GM19328 (cell line): ENCODE measurements around the gene SNAPC2.
"Not testable (repeated sequence)": the region's sequence is repeated elsewhere in the genome, so short reads cannot be mapped to it uniquely, and the experiment has no call there.

Experiments
- ATAC-seq: cut with Tn5 transposase; IDR thresholded peaks from one replicate; pipeline ENCODE4 v1.9.1; 2021; ENCODE audit warnings: mild to moderate bottlenecking, moderate library complexity; ENCODE audit not compliant: unreplicated experiment

SNAPC2 gene

DNA sequence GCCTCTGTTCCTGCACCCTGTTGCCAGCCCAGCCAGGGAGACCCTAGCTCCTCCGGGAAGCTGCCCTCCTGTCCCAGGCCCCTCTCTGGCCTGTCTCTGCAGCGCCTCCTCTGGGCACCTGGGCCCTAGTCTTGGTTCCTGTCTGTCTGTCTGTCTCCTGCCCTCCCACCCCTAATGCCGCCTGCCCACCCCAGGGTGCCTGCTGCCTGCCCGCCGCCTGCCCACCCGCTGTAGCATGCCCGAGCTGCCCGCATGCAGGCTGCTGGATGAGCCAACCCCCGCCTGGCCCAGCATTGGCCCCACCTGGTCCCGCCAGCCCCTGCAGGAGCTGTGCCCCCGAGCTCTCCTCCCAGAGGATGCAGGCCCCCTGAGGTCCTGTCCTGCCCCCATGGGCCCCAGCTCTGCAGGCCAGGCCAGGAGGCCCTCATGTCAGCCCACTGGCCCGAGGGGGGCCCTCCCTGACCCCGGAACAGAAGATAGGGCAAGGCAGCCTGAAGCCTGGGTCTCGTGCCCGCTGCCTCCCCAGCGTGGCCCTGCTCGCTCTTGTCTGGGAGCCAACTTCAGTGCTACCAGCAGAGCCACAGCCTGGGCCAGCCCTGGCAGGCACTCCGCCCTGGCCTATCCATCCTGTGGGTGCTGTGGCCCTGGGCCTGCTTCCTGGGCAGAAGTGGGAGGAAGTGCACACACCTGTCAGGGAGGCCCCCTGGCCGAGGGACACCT, 11.2 kb upstream of the SNAPC2 start:
- ATAC-seq, result no peak

DNA sequence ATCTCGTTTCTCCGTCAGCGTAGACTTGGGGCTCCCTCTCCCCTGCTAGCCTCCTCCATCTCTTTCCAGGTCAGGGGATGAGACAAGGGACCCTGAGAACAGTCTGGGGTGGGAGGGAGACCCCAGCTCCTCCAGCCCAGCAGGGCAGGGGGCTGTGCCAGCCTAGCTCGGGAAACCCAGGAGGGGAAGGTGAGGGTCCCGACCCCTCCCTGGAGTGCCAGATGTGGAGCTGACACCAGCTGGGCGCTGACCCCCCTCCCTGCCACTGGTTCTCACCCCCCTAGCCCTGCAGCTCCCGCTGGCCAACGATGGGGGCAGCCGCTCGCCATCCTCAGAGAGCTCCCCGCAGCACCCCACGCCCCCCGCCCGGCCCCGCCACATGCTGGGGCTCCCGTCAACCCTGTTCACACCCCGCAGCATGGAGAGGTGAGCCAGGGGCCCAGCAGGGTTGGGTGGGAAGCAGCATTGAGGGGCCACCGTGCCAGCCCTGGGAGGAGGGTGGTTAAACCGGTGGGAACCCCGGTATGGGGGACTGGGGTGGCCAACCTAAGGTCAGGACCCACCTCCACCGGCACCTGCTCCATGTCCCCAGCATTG, 10.6 kb upstream of the SNAPC2 start:
- no peak for ATAC-seq

DNA sequence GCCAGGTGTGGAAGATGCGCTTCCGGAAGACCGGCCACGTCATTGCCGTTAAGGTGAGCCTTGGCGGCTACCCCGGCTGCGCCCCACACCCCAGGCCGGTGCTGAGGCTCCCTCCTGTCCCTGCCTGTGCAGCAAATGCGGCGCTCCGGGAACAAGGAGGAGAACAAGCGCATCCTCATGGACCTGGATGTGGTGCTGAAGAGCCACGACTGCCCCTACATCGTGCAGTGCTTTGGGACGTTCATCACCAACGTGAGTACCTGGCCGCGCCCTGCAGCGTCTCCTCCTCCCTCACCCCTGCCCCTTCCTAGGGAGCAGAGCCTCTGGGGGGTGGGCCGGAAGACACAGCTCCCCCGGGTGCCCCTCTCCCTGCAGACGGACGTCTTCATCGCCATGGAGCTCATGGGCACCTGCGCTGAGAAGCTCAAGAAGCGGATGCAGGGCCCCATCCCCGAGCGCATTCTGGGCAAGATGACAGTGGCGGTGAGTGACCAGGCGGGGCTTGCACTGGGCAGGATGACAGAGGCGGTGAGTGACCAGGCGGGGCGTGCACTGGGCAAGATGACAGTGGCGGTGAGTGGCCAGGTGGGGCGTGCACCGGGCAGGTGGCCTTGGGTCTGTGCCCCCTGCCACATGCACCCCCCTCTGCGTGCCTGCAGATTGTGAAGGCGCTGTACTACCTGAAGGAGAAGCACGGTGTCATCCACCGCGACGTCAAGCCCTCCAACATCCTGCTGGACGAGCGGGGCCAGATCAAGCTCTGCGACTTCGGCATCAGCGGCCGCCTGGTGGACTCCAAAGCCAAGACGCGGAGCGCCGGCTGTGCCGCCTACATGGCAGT, 9.6 kb upstream of the SNAPC2 start:
- no peak for ATAC-seq

DNA sequence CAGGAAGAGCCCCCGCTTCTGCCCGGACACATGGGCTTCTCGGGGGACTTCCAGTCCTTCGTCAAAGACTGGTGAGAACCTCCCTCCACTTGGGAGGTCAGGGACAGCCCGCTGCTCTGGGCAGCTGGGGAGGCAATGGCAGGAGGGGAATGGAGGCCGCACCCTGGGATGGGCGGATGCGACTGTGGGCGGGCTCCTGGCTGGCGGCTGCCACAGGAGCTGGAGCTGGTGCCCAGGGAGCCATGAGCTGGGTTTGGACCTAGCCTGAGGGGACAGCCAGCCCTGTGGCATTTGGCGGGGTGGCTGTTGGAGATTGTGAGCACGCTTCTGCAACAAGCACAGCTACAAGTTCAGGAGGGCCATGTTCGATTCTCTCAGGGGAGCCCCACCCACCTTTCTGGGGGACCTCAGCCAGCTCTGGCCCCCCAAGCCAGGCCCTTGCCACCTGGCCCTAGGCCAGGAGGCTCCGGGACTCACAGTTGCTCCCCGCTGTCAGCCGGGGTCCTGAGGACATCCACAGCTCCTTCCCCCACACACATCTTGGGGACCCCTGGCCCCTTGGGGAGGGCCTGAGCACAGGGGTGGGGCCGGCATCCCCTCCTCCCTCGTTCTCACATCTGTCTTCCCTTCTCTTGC, 8.5 kb upstream of the SNAPC2 start:
- ATAC-seq, result no peak

DNA sequence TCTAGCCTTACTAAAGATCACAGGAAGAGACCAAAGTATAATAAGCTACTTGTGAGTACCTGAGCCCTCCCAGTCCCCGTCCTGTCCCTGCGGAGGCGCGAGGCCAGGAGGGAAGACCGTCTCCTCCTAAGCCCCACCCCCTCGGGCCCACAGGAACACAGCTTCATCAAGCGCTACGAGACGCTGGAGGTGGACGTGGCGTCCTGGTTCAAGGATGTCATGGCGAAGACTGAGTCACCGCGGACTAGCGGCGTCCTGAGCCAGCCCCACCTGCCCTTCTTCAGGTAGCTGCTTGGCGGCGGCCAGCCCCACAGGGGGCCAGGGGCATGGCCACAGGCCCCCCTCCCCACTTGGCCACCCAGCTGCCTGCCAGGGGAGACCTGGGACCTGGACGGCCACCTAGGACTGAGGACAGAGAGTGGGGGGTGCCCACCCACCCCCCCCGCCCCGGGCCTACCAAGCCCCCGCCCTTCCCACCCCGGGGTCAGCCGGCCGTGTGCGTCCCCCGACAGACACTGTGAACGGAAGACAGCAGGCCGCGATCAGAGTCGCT, 7.9 kb upstream of the SNAPC2 start:
- no peak for ATAC-seq

DNA sequence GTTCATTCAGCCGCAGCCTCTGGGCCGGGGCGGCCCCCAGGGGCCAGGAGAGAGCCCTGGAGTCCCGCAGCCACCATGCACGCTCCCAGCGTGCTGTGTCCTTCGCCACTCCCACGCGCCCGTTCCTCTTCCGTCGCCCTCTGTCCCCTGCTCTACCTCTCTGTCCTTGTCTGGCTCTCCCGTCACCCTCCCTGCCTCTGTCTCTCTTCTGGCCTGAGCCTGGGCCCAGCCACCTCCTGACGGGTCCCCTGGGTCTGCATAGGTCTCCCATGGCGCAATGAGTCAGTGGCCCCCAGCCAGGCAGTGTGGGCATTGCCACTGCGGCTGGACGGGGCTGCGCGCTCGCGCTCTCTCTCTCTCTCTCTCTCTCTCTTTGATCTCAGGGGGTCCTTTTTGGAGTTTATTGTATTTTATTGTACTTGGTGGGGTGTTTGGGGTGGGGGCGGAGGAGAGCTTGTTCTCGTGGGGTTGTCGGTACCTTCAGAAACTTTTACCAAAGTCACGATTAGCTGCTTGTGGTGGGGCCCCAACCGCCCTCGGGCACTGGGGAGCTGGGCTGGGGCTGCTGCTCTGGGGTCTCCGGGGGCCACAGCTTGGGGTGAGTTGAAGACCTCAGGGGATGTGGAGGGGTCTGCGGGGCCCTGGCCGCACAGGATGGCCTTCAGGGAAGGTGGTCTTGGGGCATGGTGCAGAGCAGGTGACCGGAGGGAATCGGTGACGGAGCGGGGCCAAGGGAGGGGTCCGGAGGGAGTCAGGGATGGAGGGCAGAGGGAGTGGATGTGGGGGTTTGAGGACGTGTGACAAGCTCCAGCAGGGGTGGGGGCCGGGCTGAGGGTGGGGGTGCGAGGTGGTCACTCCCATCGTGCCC, 7.2 kb upstream of the SNAPC2 start:
- ATAC-seq, result no peak

DNA sequence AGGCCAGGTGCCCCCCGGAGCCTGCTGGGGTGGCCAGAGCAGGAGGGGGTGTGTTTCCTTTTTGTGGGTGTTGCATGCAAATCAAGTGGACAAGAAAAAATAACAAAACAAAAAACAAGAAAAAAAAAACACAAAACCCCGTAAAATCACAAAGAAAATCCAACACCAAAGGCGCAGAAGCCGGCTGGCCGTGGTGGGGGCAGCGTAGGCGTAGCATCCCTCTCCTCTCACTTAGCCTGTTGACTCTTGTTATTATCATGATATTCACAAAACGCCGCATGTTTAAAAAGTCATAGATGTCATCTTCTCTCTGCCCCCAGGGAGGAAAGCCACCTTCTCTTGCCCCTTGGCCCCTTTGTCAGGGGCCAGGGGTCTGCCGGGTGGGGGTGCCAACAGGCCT, 6.5 kb upstream of the SNAPC2 start:
- no peak for ATAC-seq

DNA sequence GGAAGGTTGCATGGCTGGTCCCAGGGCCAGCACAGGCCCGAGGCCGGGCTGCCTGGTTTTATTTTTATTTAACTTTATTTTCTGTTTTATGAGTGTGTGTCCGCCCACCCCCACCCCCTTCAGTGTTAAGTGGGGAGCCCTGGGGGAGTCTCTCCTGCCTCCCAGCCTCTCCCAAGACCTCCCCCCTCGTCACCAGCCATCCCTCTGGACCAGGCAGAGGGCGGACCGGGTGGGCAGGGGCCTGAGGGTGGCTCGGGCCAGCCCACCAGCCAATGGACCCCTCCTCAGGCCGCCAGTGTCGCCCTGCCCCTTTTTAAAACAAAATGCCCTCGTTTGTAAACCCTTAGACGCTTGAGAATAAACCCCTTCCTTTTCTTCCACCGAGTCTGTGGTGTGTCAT, 6.0 kb upstream of the SNAPC2 start:
- no peak for ATAC-seq

DNA sequence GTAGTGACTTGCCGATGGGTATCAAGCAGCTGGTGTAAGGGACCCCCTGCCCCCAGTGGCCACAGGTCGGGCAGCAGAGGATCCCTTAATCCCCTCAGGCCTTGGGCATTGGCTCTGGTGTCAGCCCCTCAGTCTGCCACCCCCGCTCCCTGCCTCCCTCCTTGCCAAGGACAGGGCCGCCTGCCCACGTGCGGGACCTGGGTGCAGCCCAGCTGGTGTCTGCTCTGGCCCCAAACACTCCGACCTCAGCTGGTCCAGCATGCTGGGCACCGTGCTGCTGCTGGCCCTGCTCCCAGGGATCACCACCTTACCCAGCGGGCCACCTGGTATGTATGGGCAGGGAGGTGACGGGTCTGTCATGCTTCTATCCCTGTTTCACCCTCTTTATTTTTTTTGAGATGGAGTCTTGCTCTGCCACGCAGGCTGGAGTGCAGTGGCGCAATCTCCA, 5.5 kb upstream of the SNAPC2 start, which contains the start of gene TGFBR3L:
TSS of gene TGFBR3L (plus strand) at position 233 of the 448 bp plus-strand sequence.
- no peak for ATAC-seq

DNA sequence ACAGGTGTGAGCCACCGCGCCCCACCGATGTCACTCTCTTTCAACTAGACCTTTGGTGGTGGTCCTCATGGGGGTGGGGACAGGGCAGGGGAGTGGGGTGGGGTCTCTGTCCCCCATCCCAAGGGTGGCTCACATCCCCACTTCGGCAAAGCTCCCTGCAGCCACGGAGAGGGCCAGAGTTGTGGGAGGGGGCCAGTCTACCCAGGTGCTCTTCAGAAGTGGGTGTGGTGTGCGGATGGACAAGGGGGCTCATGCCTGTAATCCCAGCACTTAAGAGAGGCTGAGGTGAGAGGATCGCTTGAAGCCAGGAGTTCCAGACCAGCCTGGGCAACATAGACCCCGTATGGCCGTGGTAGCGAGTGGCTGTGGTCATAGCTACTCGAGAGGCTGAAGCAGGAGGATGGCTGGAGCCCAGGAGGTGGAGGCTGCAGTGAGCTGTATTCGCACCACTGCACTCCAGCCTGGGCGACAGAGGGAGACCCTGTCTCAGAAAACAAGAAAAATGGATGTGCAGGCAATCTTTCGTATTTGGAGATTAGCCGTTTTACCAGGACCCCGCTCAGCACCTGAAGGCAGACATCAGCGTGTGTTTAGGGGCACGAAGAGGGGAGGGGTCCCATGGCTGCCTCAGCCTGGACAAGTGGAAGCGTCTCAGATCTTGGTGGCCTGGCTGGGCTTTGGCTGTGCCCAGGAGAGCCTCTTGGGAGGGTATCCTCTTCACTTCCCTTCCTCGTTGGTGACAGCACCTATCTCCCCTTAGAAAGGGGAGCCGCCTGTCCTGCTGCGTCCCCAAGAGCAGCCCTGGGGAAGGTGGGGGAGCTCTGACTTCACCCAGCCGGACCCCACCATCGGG, 4.7 kb upstream of the SNAPC2 start:
- no peak for ATAC-seq

DNA sequence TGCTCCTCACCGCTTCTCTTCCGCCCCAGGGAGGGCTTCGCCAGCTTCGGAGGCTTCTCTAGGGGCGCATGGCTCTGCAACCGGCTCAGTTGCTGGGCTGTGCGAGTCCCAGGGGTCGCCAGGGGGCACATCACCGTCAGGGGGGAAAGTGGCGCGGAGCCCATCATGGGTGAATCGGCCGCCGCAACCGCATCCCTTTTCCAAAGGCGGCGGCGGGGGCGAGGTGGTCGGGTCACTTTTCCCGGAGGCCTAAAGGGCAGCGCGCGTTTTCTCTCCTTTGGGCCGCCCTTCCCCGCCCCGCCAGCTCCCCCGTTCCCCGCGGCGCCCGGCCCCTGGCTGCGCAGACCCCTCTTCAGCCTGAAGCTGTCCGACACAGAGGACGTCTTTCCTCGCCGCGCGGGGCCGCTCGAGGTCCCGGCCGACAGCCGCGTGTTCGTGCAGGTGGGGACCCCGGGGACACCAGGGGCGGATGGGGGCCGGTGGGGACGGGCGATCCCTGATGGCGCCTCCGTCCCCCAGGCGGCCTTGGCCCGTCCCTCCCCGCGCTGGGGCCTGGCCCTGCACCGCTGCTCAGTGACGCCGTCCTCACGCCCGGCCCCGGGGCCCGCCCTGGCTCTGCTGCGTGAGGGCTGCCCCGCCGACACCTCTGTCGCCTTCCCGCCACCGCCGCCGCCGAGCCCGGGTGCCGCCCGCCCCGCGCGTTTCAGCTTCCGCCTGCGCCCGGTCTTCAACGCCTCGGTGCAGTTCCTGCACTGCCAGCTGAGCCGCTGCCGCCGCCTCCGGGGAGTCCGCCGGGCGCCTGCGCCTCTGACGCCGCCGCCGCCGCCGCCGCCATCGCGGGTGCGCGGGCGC, 3.8 kb upstream of the SNAPC2 start:
- no peak for ATAC-seq

DNA sequence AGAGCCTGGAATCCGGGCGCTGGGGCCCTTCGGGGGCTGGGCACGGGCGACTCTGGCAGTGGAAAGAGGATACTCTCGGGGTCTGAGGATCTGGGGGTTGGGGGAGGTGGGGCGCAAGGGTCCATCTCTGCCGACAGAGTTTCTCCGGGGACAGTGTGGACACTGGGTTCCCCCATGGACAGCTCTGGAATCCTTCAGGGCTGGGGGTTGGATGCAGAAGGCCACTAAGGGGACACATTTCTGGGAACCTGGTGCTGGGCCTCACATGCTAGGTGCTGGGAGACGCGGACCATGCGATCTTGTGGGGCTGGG, 3.2 kb upstream of the SNAPC2 start:
- ATAC-seq, result no peak

DNA sequence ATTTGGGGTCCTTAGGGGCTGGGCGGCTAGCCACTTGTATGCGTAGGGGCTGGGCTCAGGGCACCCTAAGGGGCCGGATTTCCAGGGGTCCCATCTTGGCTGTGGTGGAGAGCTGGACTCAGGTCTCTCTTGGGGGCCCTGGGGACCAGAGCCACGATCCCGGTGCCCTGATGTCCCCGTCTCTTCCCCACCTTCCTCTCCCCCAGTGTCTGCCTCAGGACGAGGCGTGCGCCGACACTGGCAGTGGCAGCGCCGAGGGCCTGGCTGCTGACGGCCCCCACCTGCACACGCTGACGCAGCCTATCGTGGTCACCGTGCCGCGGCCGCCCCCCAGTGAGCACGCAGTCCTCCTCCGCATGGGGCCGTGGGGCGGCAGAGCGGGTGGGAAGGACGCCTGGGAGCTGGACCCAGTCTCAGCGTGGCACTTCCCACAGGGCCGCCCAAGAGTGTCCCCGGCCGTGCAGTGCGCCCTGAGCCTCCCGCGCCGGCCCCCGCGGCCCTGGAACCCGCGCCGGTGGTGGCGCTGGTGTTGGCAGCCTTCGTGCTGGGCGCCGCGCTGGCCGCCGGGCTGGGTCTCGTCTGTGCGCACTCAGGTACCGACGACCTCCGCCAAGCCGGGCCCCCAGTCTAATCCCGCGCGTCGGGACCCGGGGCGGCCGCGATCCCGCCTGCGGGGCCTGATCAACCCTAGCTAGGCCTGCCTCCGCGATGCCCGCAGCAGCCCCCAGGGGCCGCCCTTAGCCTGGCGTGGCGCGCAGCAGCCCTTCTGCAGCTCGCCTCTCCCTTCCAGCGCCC, 2.7 kb upstream of the SNAPC2 start:
- ATAC-seq, result no peak

DNA sequence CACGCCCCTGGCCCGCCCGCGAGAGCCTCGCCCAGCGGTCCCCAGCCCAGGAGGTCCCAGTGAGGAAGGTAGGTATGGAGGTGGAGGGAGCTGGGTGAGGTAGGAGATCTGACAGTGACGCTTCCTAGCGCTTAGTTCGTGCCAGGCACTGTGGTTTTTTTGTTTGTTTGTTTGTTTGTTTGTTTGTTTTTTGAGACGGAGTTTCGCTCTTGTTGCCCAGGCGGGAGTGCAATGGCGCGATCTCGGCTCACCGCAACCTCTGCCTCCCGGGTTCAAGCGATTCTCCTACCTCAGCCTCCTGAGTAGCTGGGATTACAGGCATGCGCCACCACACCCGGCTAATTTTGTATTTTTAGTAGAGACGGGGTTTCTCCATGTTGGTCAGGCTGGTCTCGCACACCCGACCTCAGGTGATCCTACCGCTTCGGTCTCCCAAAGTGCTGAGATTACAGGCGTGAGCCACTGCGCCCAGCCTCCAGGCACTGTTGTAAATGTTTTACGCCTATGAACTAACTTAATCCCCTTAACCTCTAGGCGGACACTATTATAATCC, 2.0 kb upstream of the SNAPC2 start:
- ATAC-seq, result not testable (repeated sequence)

DNA sequence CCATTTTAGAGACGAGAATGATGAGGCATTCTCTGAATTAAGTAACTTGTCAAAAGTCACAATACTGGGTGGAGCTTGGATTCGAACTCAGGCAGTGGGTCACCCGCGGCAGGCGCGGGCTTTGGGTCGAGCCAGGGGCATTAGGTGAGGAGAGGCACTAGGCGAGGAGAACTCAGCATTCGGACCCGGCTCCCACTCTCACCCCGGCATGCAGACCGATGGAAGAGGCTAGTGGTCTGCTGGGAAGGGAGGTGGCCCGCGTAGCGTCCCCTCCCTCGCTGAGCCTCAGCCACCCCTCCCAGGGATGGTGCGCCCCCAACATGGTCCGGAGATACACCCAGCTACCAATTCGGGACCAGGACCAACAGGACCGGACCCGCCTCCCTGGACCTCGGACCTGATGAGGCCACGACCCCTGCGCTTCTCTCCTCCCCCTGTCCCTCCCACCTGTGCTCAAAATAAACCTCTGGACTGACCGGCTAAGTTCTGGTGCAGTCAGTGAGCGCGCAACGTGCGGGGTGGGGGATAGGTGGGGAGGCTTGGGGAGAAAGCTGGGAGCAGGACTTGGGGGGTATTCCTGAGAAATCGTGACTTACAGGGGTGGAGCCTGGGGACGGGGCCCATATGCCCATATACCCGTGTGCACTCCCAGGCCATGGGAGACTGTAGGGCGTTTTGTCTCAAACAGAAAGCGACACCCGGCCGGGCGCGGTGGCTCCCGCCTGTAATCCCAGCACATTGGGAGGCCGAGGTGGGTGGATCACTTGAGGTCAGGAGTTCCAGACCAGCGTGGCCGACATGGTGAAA, 1.3 kb upstream of the SNAPC2 start:
- ATAC-seq, result no peak

DNA sequence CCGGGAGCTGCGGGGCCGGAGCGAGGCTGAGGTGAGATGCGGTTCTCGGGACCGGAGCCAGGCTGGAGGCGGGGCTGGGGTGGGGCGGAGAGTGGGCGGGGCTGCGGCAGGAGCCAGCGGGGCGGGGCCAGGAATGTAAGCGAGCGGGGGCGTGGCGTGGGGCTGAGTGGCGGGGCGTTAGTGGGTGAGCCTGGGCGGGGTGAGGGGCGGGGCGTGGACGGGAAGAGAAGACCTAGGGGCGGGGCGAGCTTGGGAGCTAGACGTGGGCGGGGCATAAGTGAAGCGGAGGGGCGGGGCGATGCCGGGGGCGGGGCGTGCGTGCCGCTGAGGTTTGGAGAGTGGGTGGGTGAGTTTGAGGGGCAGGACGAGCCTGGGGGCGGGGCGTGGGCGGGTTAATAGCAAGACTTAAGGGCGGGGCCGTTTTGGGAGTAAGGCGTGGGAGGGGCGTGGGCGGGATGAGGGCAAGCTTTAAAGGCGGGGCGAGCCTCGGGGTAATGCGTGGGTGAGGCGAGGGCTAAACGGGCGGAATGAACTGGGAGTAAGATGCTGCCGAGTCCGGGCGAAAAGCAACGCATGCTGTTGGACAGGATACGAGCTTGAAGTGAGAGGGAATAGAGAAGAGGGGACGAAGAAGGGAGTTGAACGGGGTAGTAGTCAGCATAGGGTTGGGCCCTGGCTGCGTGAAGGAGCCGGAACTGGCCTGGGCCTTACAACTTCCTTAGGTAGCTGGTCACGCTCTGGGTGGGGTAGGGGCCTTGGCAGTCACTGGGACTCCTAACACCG, 572 bp downstream of the SNAPC2 start:
- peak; percentile 45 for ATAC-seq
